ENCODE measurements around the gene TMEM184B. TPM values are rescaled to one million over a fixed set of nuclear protein-coding genes. Genes with fewer than 3 reads are reported as not detected.

The TMEM184B gene
- total RNA-seq, 3 donors from 2014 or later = 30.6 to 49.5 (median 42.4) TPM

- H3K9me3 ChIP-seq = no peaks in the 10 kb centered on the region
- H3K27me3 ChIP-seq = no peaks in the 10 kb centered on the region
- DNase-seq (ENCODE audit: low spot score in 2 of 2) = peak; percentile 63 to 68
- intact Hi-C loops (cut with DNase I; ENCODE audit: low total_unique reads) = no loop called here
- peak overlapping the region; percentile 94 to 97 (median 96) for H3K4me3 ChIP-seq
- TF ChIP-seq POLR2A (IDR thresholded peaks at IDR 0.05) (no peak), CTCF (IDR thresholded peaks at IDR 0.05) (no peak), POLR2AphosphoS5 (IDR thresholded peaks at IDR 0.05) (no peak)
- peaks cover 4 to 17% of the 10 kb centered on the region in 2 donors for H3K4me1 ChIP-seq
- H3K36me3 ChIP-seq = no peaks in the 10 kb centered on the region
- H3K27ac ChIP-seq = peak overlapping the region; percentile 88 to 96
Observed at GRCh38 chr22:38271927-38272372, 860 bp downstream of the TMEM184B start.

GRCh38 chr22:38271101-38271500 lies 1.7 kb downstream of the TMEM184B start:
- intact Hi-C loops (cut with DNase I; ENCODE audit: low total_unique reads) = no loop called here
- TF ChIP-seq POLR2A (IDR thresholded peaks at IDR 0.05) (no peak), POLR2AphosphoS5 (IDR thresholded peaks at IDR 0.05) (no peak), CTCF (IDR thresholded peaks at IDR 0.05) (no peak)

GRCh38 chr22:38270091-38270992 lies 2.5 kb downstream of the TMEM184B start:
- DNase-seq (ENCODE audit: low spot score in 2 of 2) = no peak
- Histone ChIP-seq H3K36me3 (no peaks in the 10 kb centered on the region), H3K27me3 (no peaks in the 10 kb centered on the region), H3K4me1 (peaks cover 7 to 17% of the 10 kb centered on the region in 2 donors), H3K4me3 (peak overlapping the region in 1 of 3 donors; percentile 96), H3K9me3 (no peaks in the 10 kb centered on the region), H3K27ac (peak overlapping the region; percentile 16 to 88)
- no peak for TF ChIP-seq POLR2A (IDR thresholded peaks at IDR 0.05)
- no peak for TF ChIP-seq POLR2AphosphoS5 (IDR thresholded peaks at IDR 0.05)
- TF ChIP-seq CTCF (IDR thresholded peaks at IDR 0.05) = no peak
- intact Hi-C loops (cut with DNase I; ENCODE audit: low total_unique reads) = no loop called here

More at GRCh38 chr22:38271101-38271500, 1.7 kb downstream of the TMEM184B start:
- H3K4me1 ChIP-seq = peaks cover 7 to 17% of the 10 kb centered on the region in 2 donors
- no peaks in the 10 kb centered on the region for H3K27me3 ChIP-seq
- H3K9me3 ChIP-seq = no peaks in the 10 kb centered on the region
- no peak for DNase-seq (ENCODE audit: low spot score in 2 of 2)
- peak overlapping the region; percentile 16 to 88 for H3K27ac ChIP-seq
- H3K36me3 ChIP-seq = no peaks in the 10 kb centered on the region
- peak overlapping the region in 2 of 3 donors; percentile 96 to 97 for H3K4me3 ChIP-seq

GRCh38 chr22:38269466-38269865 lies 3.3 kb downstream of the TMEM184B start:
- Histone ChIP-seq H3K4me3 (no peak overlapping the region), H3K27me3 (no peaks in the 10 kb centered on the region), H3K27ac (peak overlapping the region in 1 of 2 donors; percentile 88), H3K36me3 (no peaks in the 10 kb centered on the region), H3K9me3 (no peaks in the 10 kb centered on the region), H3K4me1 (peaks cover 7 to 17% of the 10 kb centered on the region in 2 donors)
- no peak for DNase-seq (ENCODE audit: low spot score in 2 of 2)
- intact Hi-C loops (cut with DNase I; ENCODE audit: low total_unique reads) = no loop called here
- TF ChIP-seq CTCF (IDR thresholded peaks at IDR 0.05) (no peak), POLR2A (IDR thresholded peaks at IDR 0.05) (no peak), POLR2AphosphoS5 (IDR thresholded peaks at IDR 0.05) (no peak)

- TF ChIP-seq POLR2A (IDR thresholded peaks at IDR 0.05) (no peak), POLR2AphosphoS5 (IDR thresholded peaks at IDR 0.05) (peak in 1 of 3 donors; percentile 23), CTCF (IDR thresholded peaks at IDR 0.05) (no peak)
- peak overlapping the region in 1 of 2 donors; percentile 80 for H3K27ac ChIP-seq
- H3K4me1 ChIP-seq = peaks cover 9 to 17% of the 10 kb centered on the region in 2 donors
- intact Hi-C loops (cut with DNase I; ENCODE audit: low total_unique reads) = no loop called here
- H3K9me3 ChIP-seq = no peaks in the 10 kb centered on the region
- no peak overlapping the region for H3K4me3 ChIP-seq
- no peaks in the 10 kb centered on the region for H3K27me3 ChIP-seq
- no peaks in the 10 kb centered on the region for H3K36me3 ChIP-seq
- DNase-seq (ENCODE audit: low spot score in 2 of 2) = no peak
Observed at GRCh38 chr22:38267086-38267485, 5.7 kb downstream of the TMEM184B start.
